Psoas muscle (tissue), 8 donors: ENCODE data around the gene COIL. TPM values are rescaled to one million over a fixed set of nuclear protein-coding genes. Genes with fewer than 3 reads are reported as not detected.

Experiments used
- ATAC-seq, 4 donors: fragments of 200-7000 bp; cut with Tn5 transposase; one replicate each; pipeline ENCODE4 v1.9.1; 2020; ENCODE audit warnings: moderate library complexity in 3 of 4, mild to moderate bottlenecking in 2 of 4
- DNase-seq, 2 donors: peaks; one replicate each; pipeline ENCODE4 v3.0.0-alpha.2; 2020
- H3K27ac ChIP-seq: fragments of 200-600 bp; one replicate; pipeline ENCODE4 v1.8.0; 2022
- H3K27me3 ChIP-seq, 3 donors: fragments of 200-600 bp in 1 of 3; one replicate each; pipeline versions ENCODE4 v1.6.1 to v1.8.0; 2013 to 2022; ENCODE audit warnings: low read length in 2 of 3, mild to moderate bottlenecking in 2 of 3, moderate library complexity in 1 of 3; ENCODE audit not compliant: insufficient read depth in 3 of 3
- H3K36me3 ChIP-seq, 2 donors: fragments of 200-600 bp in 1 of 2; one replicate each; pipeline versions ENCODE4 v1.6.1 to v1.8.0; 2013 to 2022; ENCODE audit warnings: low read depth in 1 of 2, mild to moderate bottlenecking in 1 of 2, moderate library complexity in 1 of 2; ENCODE audit not compliant: insufficient read depth in 1 of 2
- H3K4me1 ChIP-seq: fragments of 200-600 bp; one replicate; pipeline ENCODE4 v1.8.0; 2022
- H3K4me3 ChIP-seq: fragments of 200-600 bp; one replicate; pipeline ENCODE4 v1.8.0; 2022; ENCODE audit warnings: mild to moderate bottlenecking
- H3K9me3 ChIP-seq: fragments of 200-600 bp; one replicate; pipeline ENCODE4 v1.8.0; 2022
- WGBS, 3 donors: extraction: QIAGEN DNeasy Blood & Tissue Kit; methylation state at CpG; one replicate each; pipeline versions ENCODE4 v1.1.6 to v1.1.7; 2013; 5-methylcytosine and 5-hydroxymethylcytosine counted together
- intact Hi-C, 2 donors: fragments of 100-400 bp; cut with DNase I; formaldehyde crosslinking; loops; one replicate each; pipeline versions ENCODE4 v1.11.0 to v1.14.2; 2022
- polyA plus RNA-seq, 3 donors: library from polyadenylated mRNA; stranded (reverse); fragments of 200-250 nt; gene quantifications; one replicate each; pipeline ENCODE4 v1.2.3, GENCODE V29; 2013
- total RNA-seq, 4 donors: library from RNA; stranded (reverse); fragmentation: NEBNext Ultra II Directional in 2 of 4; extraction: Animal tissue kit (Norgen Biotek cat#: 25700) in 2 of 4; gene quantifications; one replicate each; pipeline versions ENCODE4 v1.2.1 to v1.2.4, GENCODE V29; 2021 to 2023
- TF ChIP-seq, protein P1 (sequence below): fragments of 200-600 bp; IDR thresholded peaks from one replicate; pipeline ENCODE4 v1.8.0; 2022; ENCODE audit warnings: antibody characterized with exemption
- donor health status: healthy with polysubstance abuse.
- donor health status: DM: no; HTN: no; CAD: no; lungs with moderate emphysema.
- donor health status: Bipolar disorder and iron deficiency.
- donor health status: healthy.
- donor health status: DM: yes; HTN: yes; CAD: no.
- donor health status: DM: no; HTN: no; CAD: no.
- donor health status: DM: no; HTN: no; CAD: no.
- donor health status: DM: yes; HTN: yes; CAD: no.

COIL gene
- total and polyA plus RNA-seq, 7 donors, result 6.6 to 12.3 (median 9.2) TPM

DNA sequence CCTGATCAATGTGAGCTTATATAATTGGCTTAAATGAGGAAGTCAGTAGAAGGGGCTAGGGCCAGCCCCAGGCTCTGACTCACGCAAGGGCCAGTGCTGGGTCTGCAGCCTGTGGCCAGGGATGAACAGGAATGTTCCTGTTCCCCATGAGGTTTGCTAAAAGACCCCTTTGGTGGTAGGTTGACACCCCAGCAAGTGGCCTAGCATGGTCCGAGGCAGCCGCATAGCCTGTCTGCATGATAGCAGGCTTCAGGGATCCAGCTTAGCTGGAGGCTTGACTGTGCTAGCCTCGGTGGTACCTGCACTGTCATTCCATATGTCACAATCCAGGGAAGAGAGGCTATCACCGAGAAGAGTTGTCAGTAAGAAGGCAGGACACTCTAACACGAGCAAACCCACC is 70.5 kb downstream of the COIL start:
- no peak overlapping the region for H3K27ac ChIP-seq
- intact Hi-C loops, result loop anchor here in 1 of 2 donors (5.0 kb wide), 1 partner anchor 47 kb away; no protein-coding TSS in a partner anchor
- peaks cover 9% of the 10 kb centered on the region for H3K9me3 ChIP-seq
- peaks cover 10 to 85% of the 10 kb centered on the region in 2 donors for H3K36me3 ChIP-seq
- DNase-seq (no peak), ATAC-seq (no peak)
- 87 to 93% (median 92%) methylated on average over 6 of the region's 6 CpGs for WGBS, 3 donors
- TF ChIP-seq, protein P1, sequence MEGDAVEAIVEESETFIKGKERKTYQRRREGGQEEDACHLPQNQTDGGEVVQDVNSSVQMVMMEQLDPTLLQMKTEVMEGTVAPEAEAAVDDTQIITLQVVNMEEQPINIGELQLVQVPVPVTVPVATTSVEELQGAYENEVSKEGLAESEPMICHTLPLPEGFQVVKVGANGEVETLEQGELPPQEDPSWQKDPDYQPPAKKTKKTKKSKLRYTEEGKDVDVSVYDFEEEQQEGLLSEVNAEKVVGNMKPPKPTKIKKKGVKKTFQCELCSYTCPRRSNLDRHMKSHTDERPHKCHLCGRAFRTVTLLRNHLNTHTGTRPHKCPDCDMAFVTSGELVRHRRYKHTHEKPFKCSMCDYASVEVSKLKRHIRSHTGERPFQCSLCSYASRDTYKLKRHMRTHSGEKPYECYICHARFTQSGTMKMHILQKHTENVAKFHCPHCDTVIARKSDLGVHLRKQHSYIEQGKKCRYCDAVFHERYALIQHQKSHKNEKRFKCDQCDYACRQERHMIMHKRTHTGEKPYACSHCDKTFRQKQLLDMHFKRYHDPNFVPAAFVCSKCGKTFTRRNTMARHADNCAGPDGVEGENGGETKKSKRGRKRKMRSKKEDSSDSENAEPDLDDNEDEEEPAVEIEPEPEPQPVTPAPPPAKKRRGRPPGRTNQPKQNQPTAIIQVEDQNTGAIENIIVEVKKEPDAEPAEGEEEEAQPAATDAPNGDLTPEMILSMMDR, result no peak
- no peak overlapping the region for H3K4me3 ChIP-seq
- H3K4me1 ChIP-seq, result no peaks in the 10 kb centered on the region
- H3K27me3 ChIP-seq, result no peaks in the 10 kb centered on the region

Other genes with a start within 250 kb of the COIL start
- gene C17orf67, start 127.1 kb downstream of the COIL start, total RNA-seq, result 1 to 10 TPM in 1 of 4 donors, under 1 TPM in 3; 0.20 to 1.1 (median 0.35) TPM
- gene C17orf67, start 127.1 kb downstream of the COIL start, polyA plus RNA-seq, result under 1 TPM in 2 of 3 donors, not detected in 1; 0.14 to 0.16 TPM
- gene DGKE, start 126.9 kb downstream of the COIL start, total RNA-seq, result 1 to 10 TPM in 3 of 4 donors, under 1 TPM in 1; 0.76 to 3.2 (median 1.4) TPM
- gene DGKE, start 126.9 kb downstream of the COIL start, polyA plus RNA-seq, result under 1 TPM; 0.38 to 0.53 (median 0.52) TPM
- gene TRIM25, start 47.0 kb downstream of the COIL start, total RNA-seq, result 10 to 100 TPM; 12.4 to 20.0 (median 17.1) TPM
- gene TRIM25, start 47.0 kb downstream of the COIL start, polyA plus RNA-seq, result 1 to 10 TPM; 5.1 to 9.9 (median 9.2) TPM
- 10 to 100 TPM; 10.3 to 20.8 (median 12.8) TPM for gene SCPEP1, start 17.1 kb upstream of the COIL start, total RNA-seq
- gene SCPEP1, start 17.1 kb upstream of the COIL start, polyA plus RNA-seq, result 10 to 100 TPM in 2 of 3 donors, 1 to 10 TPM in 1; 5.8 to 33.1 (median 10.4) TPM
- 100 to 1,000 TPM in 2 of 4 donors, 10 to 100 TPM in 2; 86.0 to 231 (median 105) TPM for gene AKAP1, start 124.2 kb upstream of the COIL start, total RNA-seq
- gene AKAP1, start 124.2 kb upstream of the COIL start, polyA plus RNA-seq, result 100 to 1,000 TPM in 1 of 3 donors, 10 to 100 TPM in 2; 42.3 to 127 (median 61.6) TPM